ENCODE measurements around the gene OR5K4. TPM values are rescaled to one million over a fixed set of nuclear protein-coding genes. Genes with fewer than 3 reads are reported as not detected.

The OR5K4 gene, protein sequence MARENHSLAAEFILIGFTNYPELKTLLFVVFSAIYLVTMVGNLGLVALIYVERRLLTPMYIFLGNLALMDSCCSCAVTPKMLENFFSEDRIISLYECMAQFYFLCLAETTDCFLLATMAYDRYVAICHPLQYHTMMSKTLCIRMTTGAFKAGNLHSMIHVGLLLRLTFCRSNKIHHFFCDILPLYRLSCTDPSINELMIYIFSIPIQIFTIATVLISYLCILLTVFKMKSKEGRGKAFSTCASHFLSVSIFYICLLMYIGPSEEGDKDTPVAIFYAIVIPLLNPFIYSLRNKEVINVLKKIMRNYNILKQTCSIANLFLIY
- total RNA-seq (not detected), total RNA-seq (0 reads per million in 172 experiments)
- not detected for polyA plus RNA-seq (2013, experiment 1 of 2)
- polyA plus RNA-seq (2013, experiment 2 of 2) = not detected

GRCh38 chr3:98353554-98353953, at the start of gene OR5K4:
OR5K4 (plus strand) TSS chr3:98353854; CDS start chr3:98353854, 0 bp downstream.
- H3K9me3 ChIP-seq (ENCODE audit: control insufficient read depth in 1 of 2, insufficient read depth in 1 of 2, low read length in 2 of 2) = peaks cover 0 to 2% of the 10 kb centered on the region in 2 experiments
- Mint-ChIP-seq H3K4me1 (ENCODE audit: low read depth) (no peaks in the 10 kb centered on the region), H3K4me3 (no peak within 1 kb of the TSS), H3K9me3 (peaks cover 8% of the 10 kb centered on the region), H3K27me3 (peaks cover 13% of the 10 kb centered on the region), H3K27ac (no peak within 1 kb of the TSS), H3K36me3 (ENCODE audit: low read depth) (no peaks in the 10 kb centered on the region)
- H3K4me1 ChIP-seq (ENCODE audit: insufficient read depth, low read length) = no peaks in the 10 kb centered on the region
- intact Hi-C loops (cut with DNase I, micrococcal nuclease) = no loop called here
- ChIA-PET POLR2A (no interaction called here), CTCF (no interaction called here)
- H3K4me3 ChIP-seq (ENCODE audit: low read length) = no peak within 1 kb of the TSS
- DNase-seq (no peak), ATAC-seq (ENCODE audit: poor library complexity) (no peak)
- H3K27ac ChIP-seq (ENCODE audit: low read depth in 1 of 2, low read length in 2 of 2) = no peak within 1 kb of the TSS
- TF ChIP-seq, protein P1, sequence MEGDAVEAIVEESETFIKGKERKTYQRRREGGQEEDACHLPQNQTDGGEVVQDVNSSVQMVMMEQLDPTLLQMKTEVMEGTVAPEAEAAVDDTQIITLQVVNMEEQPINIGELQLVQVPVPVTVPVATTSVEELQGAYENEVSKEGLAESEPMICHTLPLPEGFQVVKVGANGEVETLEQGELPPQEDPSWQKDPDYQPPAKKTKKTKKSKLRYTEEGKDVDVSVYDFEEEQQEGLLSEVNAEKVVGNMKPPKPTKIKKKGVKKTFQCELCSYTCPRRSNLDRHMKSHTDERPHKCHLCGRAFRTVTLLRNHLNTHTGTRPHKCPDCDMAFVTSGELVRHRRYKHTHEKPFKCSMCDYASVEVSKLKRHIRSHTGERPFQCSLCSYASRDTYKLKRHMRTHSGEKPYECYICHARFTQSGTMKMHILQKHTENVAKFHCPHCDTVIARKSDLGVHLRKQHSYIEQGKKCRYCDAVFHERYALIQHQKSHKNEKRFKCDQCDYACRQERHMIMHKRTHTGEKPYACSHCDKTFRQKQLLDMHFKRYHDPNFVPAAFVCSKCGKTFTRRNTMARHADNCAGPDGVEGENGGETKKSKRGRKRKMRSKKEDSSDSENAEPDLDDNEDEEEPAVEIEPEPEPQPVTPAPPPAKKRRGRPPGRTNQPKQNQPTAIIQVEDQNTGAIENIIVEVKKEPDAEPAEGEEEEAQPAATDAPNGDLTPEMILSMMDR (IDR thresholded peaks at IDR 0.05) = no peak
- no peaks in the 10 kb centered on the region for H3K36me3 ChIP-seq (ENCODE audit: insufficient read depth, low read length)
- H3K27me3 ChIP-seq (ENCODE audit: control insufficient read depth in 1 of 2, insufficient read depth in 2 of 2, low read length in 2 of 2) = no peaks in the 10 kb centered on the region

- no peaks in the 10 kb centered on the region for H3K4me1 Mint-ChIP-seq (ENCODE audit: low read depth)
- H3K27ac ChIP-seq (ENCODE audit: low read depth in 1 of 2, low read length in 2 of 2) = no peak overlapping the region
- CTCF ChIA-PET = no interaction called here
- POLR2A ChIA-PET = no interaction called here
- H3K4me1 ChIP-seq (ENCODE audit: insufficient read depth, low read length) = no peaks in the 10 kb centered on the region
- TF ChIP-seq, protein P1 (IDR thresholded peaks at IDR 0.05) = no peak
- H3K9me3 Mint-ChIP-seq = no peaks in the 10 kb centered on the region
- H3K4me3 Mint-ChIP-seq = no peak overlapping the region
- no peak for ATAC-seq (ENCODE audit: poor library complexity)
- H3K9me3 ChIP-seq (ENCODE audit: control insufficient read depth in 1 of 2, insufficient read depth in 1 of 2, low read length in 2 of 2) = no peaks in the 10 kb centered on the region
- no peak overlapping the region for H3K27ac Mint-ChIP-seq
- intact Hi-C loops (cut with DNase I, micrococcal nuclease) = no loop called here
- H3K27me3 Mint-ChIP-seq = peaks cover 5% of the 10 kb centered on the region
- H3K4me3 ChIP-seq (ENCODE audit: low read length) = no peak overlapping the region
- H3K36me3 Mint-ChIP-seq (ENCODE audit: low read depth) = no peaks in the 10 kb centered on the region
- H3K36me3 ChIP-seq (ENCODE audit: insufficient read depth, low read length) = no peaks in the 10 kb centered on the region
- no peaks in the 10 kb centered on the region for H3K27me3 ChIP-seq (ENCODE audit: control insufficient read depth in 1 of 2, insufficient read depth in 2 of 2, low read length in 2 of 2)
- no peak for DNase-seq
Measured at GRCh38 chr3:98322101-98322500, 31.6 kb upstream of the OR5K4 start.

GRCh38 chr3:98322686-98323085, 31.0 kb upstream of the OR5K4 start:
- TF ChIP-seq, protein P1 (IDR thresholded peaks at IDR 0.05) = no peak
- ChIA-PET CTCF (no interaction called here), POLR2A (no interaction called here)
- ATAC-seq (ENCODE audit: poor library complexity) (no peak), DNase-seq (no peak)
- Histone ChIP-seq H3K27ac (ENCODE audit: low read depth in 1 of 2, low read length in 2 of 2) (no peak overlapping the region), H3K36me3 (ENCODE audit: insufficient read depth, low read length) (no peaks in the 10 kb centered on the region), H3K27me3 (ENCODE audit: control insufficient read depth in 1 of 2, insufficient read depth in 2 of 2, low read length in 2 of 2) (no peaks in the 10 kb centered on the region), H3K4me1 (ENCODE audit: insufficient read depth, low read length) (no peaks in the 10 kb centered on the region), H3K4me3 (ENCODE audit: low read length) (no peak overlapping the region), H3K9me3 (ENCODE audit: control insufficient read depth in 1 of 2, insufficient read depth in 1 of 2, low read length in 2 of 2) (no peaks in the 10 kb centered on the region)
- Mint-ChIP-seq H3K36me3 (ENCODE audit: low read depth) (no peaks in the 10 kb centered on the region), H3K4me3 (no peak overlapping the region), H3K27ac (no peak overlapping the region), H3K4me1 (ENCODE audit: low read depth) (no peaks in the 10 kb centered on the region), H3K27me3 (peaks cover 6% of the 10 kb centered on the region), H3K9me3 (no peaks in the 10 kb centered on the region)
- intact Hi-C loops (cut with DNase I, micrococcal nuclease) = no loop called here
